Caco-2 (cell line): ENCODE measurements around the gene TPM1. TPM values are rescaled to one million over a fixed set of nuclear protein-coding genes. Genes with fewer than 3 reads are reported as not detected.

Source experiments
- BruUV-seq: library from RNA; stranded (reverse); fragments of 400-500 nt; replicated peaks from 2 replicates; lab custom pipeline; 2021; lab: Mats Ljungman, UMichigan
- CTCF ChIA-PET: fragments of 300-600 bp; sonication (Branson Sonifier 250); formaldehyde crosslinking; loops from one replicate; lab custom pipeline; 2022; ENCODE audit warnings: antibody characterized with exemption; lab: Charles Lee
- POLR2A ChIA-PET: fragments of 300-600 bp; sonication (Branson Sonifier 250); formaldehyde crosslinking; loops from one replicate; lab custom pipeline; 2022; ENCODE audit warnings: antibody characterized with exemption; lab: Charles Lee
- DNase-seq, 2 experiments: peaks; one replicate each; pipeline versions ENCODE4 v3.0.0 to v3.0.0-alpha.2; 2020 to 2022
- H3K27me3 ChIP-seq: replicated peaks from 2 replicates; pipeline ENCODE4 v1.6.0; 2011; ENCODE audit warnings: low read length; ENCODE audit not compliant: control insufficient read depth, insufficient read depth
- H3K36me3 ChIP-seq: 2 replicates; pipeline ENCODE4 v1.5.1; 2011; ENCODE audit warnings: low read length; ENCODE audit not compliant: control insufficient read depth, insufficient read depth
- H3K4me1 ChIP-seq: fragments of 250-450 bp; sonication (Bioruptor Pico); 2 replicates; pipeline ENCODE4 v1.5.1; 2020; ENCODE audit warnings: mild to moderate bottlenecking
- H3K4me3 ChIP-seq: 2 replicates; pipeline ENCODE4 v1.5.1; 2011; ENCODE audit warnings: low read depth, mild to moderate bottlenecking, control low read depth, low read length
- H3K9me3 ChIP-seq: fragments of 250-450 bp; sonication (Bioruptor Pico); 2 replicates; pipeline ENCODE4 v1.5.1; 2020; ENCODE audit warnings: mild to moderate bottlenecking, moderate library complexity
- H3K27ac Mint-ChIP-seq: one replicate; pipeline ENCODE4 v1.8.0; 2022; ENCODE audit warnings: mixed read lengths; ENCODE audit not compliant: unreplicated experiment
- H3K27me3 Mint-ChIP-seq: one replicate; pipeline ENCODE4 v1.8.0; 2022; ENCODE audit warnings: mixed read lengths; ENCODE audit not compliant: insufficient read depth, unreplicated experiment
- H3K36me3 Mint-ChIP-seq: one replicate; pipeline ENCODE4 v1.8.0; 2022; ENCODE audit warnings: mild to moderate bottlenecking, mixed read lengths; ENCODE audit not compliant: insufficient read depth, unreplicated experiment
- H3K4me1 Mint-ChIP-seq: one replicate; pipeline ENCODE4 v1.8.0; 2022; ENCODE audit warnings: low read depth, mixed read lengths; ENCODE audit not compliant: unreplicated experiment
- H3K4me3 Mint-ChIP-seq: one replicate; pipeline ENCODE4 v1.8.0; 2022; ENCODE audit warnings: mild to moderate bottlenecking, moderate library complexity, mixed read lengths; ENCODE audit not compliant: unreplicated experiment
- H3K9me3 Mint-ChIP-seq: one replicate; pipeline ENCODE4 v1.8.0; 2022; ENCODE audit warnings: mixed read lengths; ENCODE audit not compliant: unreplicated experiment
- CTCF ChIP-seq, 2 experiments: fragments of 200-600 bp in 1 of 2; IDR thresholded peaks; 1 replicate in 1 of 2; 2 replicates in 1 of 2; pipeline versions ENCODE4 v1.5.1 to v1.8.0; 2011 to 2022; ENCODE audit warnings: antibody characterized with exemption in 1 of 2, control low read depth in 1 of 2, inconsistent platforms in 1 of 2, low read depth in 1 of 2, low read length in 1 of 2, mild to moderate bottlenecking in 1 of 2, moderate library complexity in 1 of 2; ENCODE audit not compliant: insufficient read depth in 1 of 2, severe bottlenecking in 1 of 2, unreplicated experiment in 1 of 2
- intact Hi-C: fragments of 100-400 bp; cut with micrococcal nuclease; formaldehyde crosslinking; loops from one replicate; pipeline ENCODE4 v1.10.0; 2022; ENCODE audit not compliant: unreplicated experiment
- total RNA-seq: library from RNA; stranded (reverse); gene quantifications from 2 replicates; pipeline ENCODE4 v1.2.3, GENCODE V29; 2022

Gene TPM1
- total RNA-seq, 1 experiment from 2014 or later = 193 TPM

- Mint-ChIP-seq H3K36me3 (peaks cover 91% of the 10 kb centered on the region), H3K27ac (no peak overlapping the region), H3K4me3 (no peak overlapping the region), H3K9me3 (no peaks in the 10 kb centered on the region), H3K27me3 (no peaks in the 10 kb centered on the region), H3K4me1 (no peaks in the 10 kb centered on the region)
- no peaks in the 10 kb centered on the region for H3K4me1 ChIP-seq
- no peak overlapping the region for H3K4me3 ChIP-seq
- no peak for TF ChIP-seq CTCF (IDR thresholded peaks at IDR 0.05; ENCODE audit: insufficient read depth in 1 of 2, low read depth in 1 of 2, low read length in 1 of 2, severe bottlenecking in 1 of 2, unreplicated experiment in 1 of 2)
- intact Hi-C loops = no loop called here
- no peaks in the 10 kb centered on the region for H3K9me3 ChIP-seq
- ChIA-PET POLR2A (no interaction called here), CTCF (interaction anchor here (0.6 kb wide), 1 partner anchor 212 kb away, joined by 5 read pairs; no protein-coding TSS in a partner anchor)
- H3K27me3 ChIP-seq = no peaks in the 10 kb centered on the region
- BruUV-seq = no TSS peak
- H3K36me3 ChIP-seq = peaks cover 8% of the 10 kb centered on the region
- DNase-seq = no peak
These were observed 19.4 kb downstream of the TPM1 start for GRCh38 chr15:63061975-63062374.

- no peak overlapping the region for H3K4me3 Mint-ChIP-seq
- Histone ChIP-seq H3K9me3 (no peaks in the 10 kb centered on the region), H3K4me3 (no peak overlapping the region), H3K36me3 (peaks cover 6% of the 10 kb centered on the region), H3K27me3 (no peaks in the 10 kb centered on the region), H3K4me1 (no peaks in the 10 kb centered on the region)
- no peak for DNase-seq
- ChIA-PET POLR2A (no interaction called here), CTCF (no interaction called here)
- no TSS peak for BruUV-seq
- no peaks in the 10 kb centered on the region for H3K4me1 Mint-ChIP-seq
- no peak overlapping the region for H3K27ac Mint-ChIP-seq
- H3K36me3 Mint-ChIP-seq = peaks cover 91% of the 10 kb centered on the region
- intact Hi-C loops = no loop called here
- H3K27me3 Mint-ChIP-seq = no peaks in the 10 kb centered on the region
- H3K9me3 Mint-ChIP-seq = no peaks in the 10 kb centered on the region
- TF ChIP-seq CTCF (IDR thresholded peaks at IDR 0.05; ENCODE audit: insufficient read depth in 1 of 2, low read depth in 1 of 2, low read length in 1 of 2, severe bottlenecking in 1 of 2, unreplicated experiment in 1 of 2) = no peak
These were observed 20.7 kb downstream of the TPM1 start for GRCh38 chr15:63063164-63063756.

DNA sequence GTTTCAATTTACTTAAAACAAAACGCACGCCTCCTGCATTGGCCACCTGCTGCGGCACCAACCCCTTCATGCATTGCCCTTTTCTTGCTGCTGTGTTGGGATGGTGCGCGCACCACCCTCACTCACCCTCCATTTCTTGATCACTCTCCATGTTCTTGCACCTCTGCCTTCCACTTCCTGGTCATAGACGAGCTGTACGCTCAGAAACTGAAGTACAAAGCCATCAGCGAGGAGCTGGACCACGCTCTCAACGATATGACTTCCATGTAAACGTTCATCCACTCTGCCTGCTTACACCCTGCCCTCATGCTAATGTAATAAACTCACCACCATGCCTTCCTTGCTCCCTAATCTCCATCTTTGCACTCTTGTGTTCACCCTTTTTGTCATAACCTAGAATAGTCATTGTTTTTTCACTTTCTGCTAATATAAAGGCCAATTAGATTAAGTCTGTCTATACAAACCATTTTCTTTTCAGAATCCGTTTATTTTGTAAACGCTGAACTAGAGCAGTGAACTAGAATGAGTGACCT, 21.4 kb downstream of the TPM1 start:
- Mint-ChIP-seq H3K27me3 (no peaks in the 10 kb centered on the region), H3K36me3 (peaks cover 95% of the 10 kb centered on the region), H3K9me3 (no peaks in the 10 kb centered on the region), H3K27ac (no peak overlapping the region), H3K4me1 (no peaks in the 10 kb centered on the region), H3K4me3 (no peak overlapping the region)
- DNase-seq = no peak
- peaks cover 6% of the 10 kb centered on the region for H3K36me3 ChIP-seq
- no peak overlapping the region for H3K4me3 ChIP-seq
- intact Hi-C loops = no loop called here
- POLR2A ChIA-PET = no interaction called here
- no peaks in the 10 kb centered on the region for H3K4me1 ChIP-seq
- H3K9me3 ChIP-seq = no peaks in the 10 kb centered on the region
- TF ChIP-seq CTCF (IDR thresholded peaks at IDR 0.05; ENCODE audit: insufficient read depth in 1 of 2, low read depth in 1 of 2, low read length in 1 of 2, severe bottlenecking in 1 of 2, unreplicated experiment in 1 of 2) = no peak
- H3K27me3 ChIP-seq = no peaks in the 10 kb centered on the region
- no TSS peak for BruUV-seq
- CTCF ChIA-PET = no interaction called here
